Activated CD4-positive, alpha-beta memory T cell treated with anti-CD3 and anti-CD28 coated beads, Interleukin-2, amount 10 ng/mL, durations not matched to agents 7 days and 5 days (primary cell): ENCODE results near the gene STARD3. TPM values are rescaled to one million over a fixed set of nuclear protein-coding genes. Genes with fewer than 3 reads are reported as not detected.
"Not testable (repeated sequence)": the region's sequence is repeated elsewhere in the genome, so short reads cannot be mapped to it uniquely, and the experiment has no call there.

Experiments used
- CTCF ChIA-PET: fragments of 350-600 bp; sonication (Branson Sonifier 250); formaldehyde crosslinking; loops from one replicate; lab custom pipeline; 2021; ENCODE audit warnings: antibody characterized with exemption, inconsistent platforms; lab: Charles Lee
- POLR2A ChIA-PET: fragments of 350-600 bp; sonication (Branson Sonifier 250); formaldehyde crosslinking; loops from one replicate; lab custom pipeline; 2021; ENCODE audit warnings: antibody characterized with exemption; lab: Charles Lee
- DNase-seq: peaks from one replicate; pipeline ENCODE4 v3.0.0-alpha.2; 2020
- H3K27ac Mint-ChIP-seq: one replicate; pipeline ENCODE4 v1.8.0; 2021; ENCODE audit warnings: mild to moderate bottlenecking, mixed read lengths
- H3K27me3 Mint-ChIP-seq: one replicate; pipeline ENCODE4 v1.8.0; 2021; ENCODE audit warnings: mixed read lengths
- H3K36me3 Mint-ChIP-seq: one replicate; pipeline ENCODE4 v1.8.0; 2021; ENCODE audit warnings: low read depth, mixed read lengths
- H3K4me1 Mint-ChIP-seq: one replicate; pipeline ENCODE4 v1.8.0; 2021; ENCODE audit warnings: mixed read lengths
- H3K4me3 Mint-ChIP-seq: one replicate; pipeline ENCODE4 v1.8.0; 2021; ENCODE audit warnings: mild to moderate bottlenecking, mixed read lengths
- H3K9me3 Mint-ChIP-seq: one replicate; pipeline ENCODE4 v1.8.0; 2021; ENCODE audit warnings: mixed read lengths
- total RNA-seq, 2 experiments: library from RNA; stranded (reverse); gene quantifications; one replicate each; pipeline ENCODE4 v1.2.3, GENCODE V29; 2021

Gene STARD3
- total RNA-seq, 2 experiments from 2014 or later: 72.0 to 73.7 TPM

DNA sequence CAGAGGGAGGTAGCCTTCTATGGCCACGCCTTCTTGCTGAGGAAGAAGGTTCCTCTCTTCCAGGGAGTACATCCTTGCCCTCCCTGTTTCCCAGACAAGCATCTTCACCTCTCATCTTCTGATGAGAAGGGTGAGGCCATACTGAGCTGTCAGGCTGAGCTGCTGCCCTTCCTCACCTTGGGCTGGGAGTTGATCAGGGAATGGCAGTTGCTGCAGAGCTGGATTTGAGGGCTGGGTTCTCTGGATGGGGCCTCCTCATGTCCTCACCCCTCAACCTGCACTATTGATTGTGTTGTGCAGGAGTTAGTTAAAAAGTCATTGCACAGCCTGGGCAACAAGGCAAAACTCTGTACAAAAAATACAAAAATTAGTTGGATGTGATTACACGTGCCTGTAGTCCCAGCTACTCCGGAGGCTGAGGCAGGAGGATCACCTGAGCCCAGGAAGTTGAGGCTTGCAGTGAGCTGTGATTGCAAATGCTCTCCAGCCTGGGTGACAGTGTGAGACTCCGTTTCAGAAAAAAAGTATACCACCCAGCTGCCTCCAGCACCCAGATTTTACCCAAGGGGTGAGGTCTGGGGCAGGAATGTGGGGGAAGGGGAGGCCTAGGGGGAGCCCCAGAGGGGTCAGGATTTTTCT is 65.0 kb downstream of the STARD3 start:
- Mint-ChIP-seq H3K27me3 (peaks cover 44% of the 10 kb centered on the region), H3K27ac (no peak overlapping the region), H3K9me3 (no peaks in the 10 kb centered on the region), H3K4me1 (peaks cover 14% of the 10 kb centered on the region), H3K4me3 (no peak overlapping the region), H3K36me3 (peaks cover 2% of the 10 kb centered on the region)
- CTCF ChIA-PET: interaction anchor here (1.5 to 2.4 kb wide), 2 partner anchors 48 to 80 kb away, joined by 4 to 11 read pairs; no protein-coding TSS in a partner anchor
- DNase-seq: no peak
- POLR2A ChIA-PET: interaction anchor here (0.6 to 1.2 kb wide), 2 partner anchors 15 to 32 kb away, joined by 3 to 4 read pairs; partner anchors contain the start of gene PGAP3

DNA sequence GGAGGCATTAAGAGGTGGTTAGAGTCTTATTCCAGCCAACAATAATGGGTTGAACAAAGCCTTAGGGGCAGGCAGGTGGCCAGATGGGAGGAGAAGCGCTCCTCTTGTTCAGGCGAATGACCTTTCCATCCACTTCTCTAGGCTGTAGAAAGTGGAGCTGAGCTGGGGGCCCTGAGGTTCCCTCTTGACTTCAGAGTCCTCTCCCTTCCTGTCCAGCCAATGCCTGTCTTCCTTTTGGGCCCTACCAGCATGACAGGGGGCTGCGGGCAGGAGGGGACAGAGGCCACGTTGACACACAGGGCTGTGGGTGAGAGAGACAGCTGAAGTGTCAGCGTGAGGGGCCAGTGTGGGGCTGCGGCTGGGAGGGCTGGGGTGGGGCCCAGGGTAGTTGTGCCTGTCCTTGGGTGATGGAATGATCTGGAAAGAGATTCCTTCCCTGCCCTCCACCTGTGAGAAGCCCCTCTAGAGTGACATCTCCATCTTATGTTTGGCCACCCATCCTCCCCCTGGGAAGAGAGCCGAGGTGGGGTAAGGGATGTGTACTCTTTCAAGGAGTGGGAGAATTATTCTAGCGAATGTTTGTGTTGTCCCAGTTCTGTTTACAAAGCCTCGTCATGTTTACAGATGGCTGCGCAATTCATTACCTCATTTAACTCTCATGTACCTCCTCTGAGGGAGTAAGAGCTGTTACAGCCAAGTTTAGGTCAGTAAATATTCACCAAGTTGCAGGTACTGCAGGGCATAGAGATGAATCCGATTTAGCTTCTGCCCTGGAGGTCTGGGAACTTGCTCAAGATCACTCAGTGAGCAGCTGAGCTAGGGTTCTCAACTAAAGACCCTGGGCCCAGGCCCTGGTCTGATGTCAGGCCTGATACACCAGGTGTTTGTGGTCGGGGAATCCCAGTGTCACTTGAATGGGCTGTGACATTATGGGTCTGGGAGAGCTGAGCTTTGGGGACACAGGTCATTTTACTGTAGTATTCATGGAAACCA is 66.3 kb downstream of the STARD3 start:
- peaks cover 2% of the 10 kb centered on the region for H3K36me3 Mint-ChIP-seq
- H3K4me1 Mint-ChIP-seq: peaks cover 25% of the 10 kb centered on the region
- ChIA-PET CTCF (no interaction called here), POLR2A (interaction anchor here (0.6 to 1.2 kb wide), 4 partner anchors 15 to 242 kb away, joined by 3 to 4 read pairs (median 4); partner anchors contain the start of genes CDK12, MIEN1 and PGAP3)
- no peak overlapping the region for H3K27ac Mint-ChIP-seq
- H3K9me3 Mint-ChIP-seq: no peaks in the 10 kb centered on the region
- peaks cover 42% of the 10 kb centered on the region for H3K27me3 Mint-ChIP-seq
- no peak overlapping the region for H3K4me3 Mint-ChIP-seq
- DNase-seq: no peak

DNA sequence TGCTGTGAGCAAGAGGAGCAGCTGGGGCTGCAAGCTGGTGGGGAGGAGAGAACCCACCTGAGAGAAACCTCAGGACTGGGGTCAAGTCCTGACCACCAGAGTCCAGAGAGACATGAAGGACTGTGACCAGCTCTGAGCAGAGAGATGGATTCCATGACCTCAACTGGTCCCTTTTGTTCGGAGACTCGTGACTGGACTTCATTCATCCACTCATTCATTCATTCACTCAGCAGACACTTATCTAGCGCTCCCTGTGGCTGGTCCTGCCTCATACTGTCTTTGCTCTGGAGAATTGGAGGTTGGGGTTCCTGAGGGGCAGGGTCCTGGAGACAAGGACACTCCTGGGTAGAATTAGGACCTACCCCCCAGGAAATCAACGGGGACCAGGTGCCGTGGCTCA is 67.0 kb downstream of the STARD3 start:
- DNase-seq: no peak
- no peaks in the 10 kb centered on the region for H3K9me3 Mint-ChIP-seq
- no peak overlapping the region for H3K4me3 Mint-ChIP-seq
- H3K27me3 Mint-ChIP-seq: peaks cover 37% of the 10 kb centered on the region
- POLR2A ChIA-PET: interaction anchor here (0.6 to 0.9 kb wide), 3 partner anchors 16 to 243 kb away, joined by 3 to 4 read pairs (median 4); partner anchors contain the start of genes CDK12, MIEN1 and PGAP3
- peaks cover 2% of the 10 kb centered on the region for H3K36me3 Mint-ChIP-seq
- CTCF ChIA-PET: no interaction called here
- no peak overlapping the region for H3K27ac Mint-ChIP-seq
- H3K4me1 Mint-ChIP-seq: peaks cover 25% of the 10 kb centered on the region

DNA sequence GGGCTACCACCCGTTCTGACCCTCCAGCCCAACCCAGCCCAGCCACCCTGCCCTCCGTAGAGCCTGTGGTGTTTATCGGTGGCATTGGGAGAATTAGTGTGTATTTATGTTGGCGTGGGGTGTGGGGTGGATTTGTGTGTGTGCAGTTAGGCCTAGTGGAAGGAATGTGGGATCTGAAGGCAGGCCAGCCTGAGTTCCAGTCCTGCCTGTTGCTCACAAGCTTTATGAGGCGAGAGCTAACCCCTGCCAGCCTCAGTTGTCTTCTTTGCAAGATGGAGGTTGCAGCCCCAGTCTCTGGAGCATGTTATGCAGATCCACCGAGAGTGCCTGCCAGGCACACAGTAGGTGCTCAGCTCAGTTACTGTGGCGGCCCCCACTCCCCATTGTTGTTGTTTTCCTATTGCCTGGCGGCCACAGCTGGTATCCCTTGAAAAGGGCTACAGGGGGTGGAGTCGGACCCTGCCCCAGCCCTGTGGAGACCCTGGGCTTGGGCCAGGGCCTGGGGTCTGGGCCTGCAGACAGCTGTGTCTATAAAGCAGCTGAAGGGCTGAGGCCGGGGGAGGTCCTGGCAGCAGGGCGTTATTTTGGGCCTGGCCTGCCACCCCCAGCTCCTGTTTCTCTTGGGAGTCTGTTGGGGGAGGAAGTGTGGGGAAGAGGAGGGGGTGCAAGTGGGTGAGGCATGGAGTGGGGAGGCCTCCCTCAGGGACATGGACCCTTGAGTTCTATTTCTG is 68.0 kb downstream of the STARD3 start:
- ChIA-PET CTCF (interaction anchor here (0.9 kb wide), 1 partner anchor 36 kb away, joined by 3 read pairs; no protein-coding TSS in a partner anchor), POLR2A (interaction anchor here (1.0 kb wide), 1 partner anchor 275 kb away, joined by 3 read pairs; the partner anchor contains the start of gene PSMD3)

DNA sequence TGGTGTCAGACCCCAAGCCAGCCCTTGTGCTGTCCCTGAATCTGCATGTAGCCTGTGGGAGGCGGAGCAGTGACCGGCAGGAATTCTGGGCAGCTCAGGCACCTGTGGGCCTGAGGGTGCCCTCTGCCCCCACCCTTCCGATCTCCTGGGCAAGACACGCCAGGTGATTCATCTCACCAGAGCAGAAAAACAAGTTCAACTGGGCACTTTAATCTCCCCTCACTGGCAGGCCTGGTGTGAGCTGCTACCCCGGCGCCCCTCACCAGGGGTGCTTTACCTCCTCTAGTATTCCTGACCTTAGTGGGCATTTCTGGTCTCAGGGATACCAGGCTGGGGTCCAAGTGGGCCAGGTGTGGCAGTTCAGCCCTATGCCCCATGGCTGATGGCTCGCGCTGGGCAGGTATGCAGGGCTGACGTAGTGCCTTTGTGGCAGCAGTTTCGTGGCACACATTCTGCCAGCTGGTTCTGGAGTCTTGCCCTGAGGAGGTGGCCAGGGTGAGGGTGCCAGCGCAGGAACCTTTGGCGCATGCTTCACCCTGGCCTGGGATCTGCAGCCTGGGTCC is 68.9 kb downstream of the STARD3 start:
- CTCF ChIA-PET: interaction anchor here (0.6 to 1.1 kb wide), 2 partner anchors 35 to 757 kb away, joined by 3 to 4 read pairs; no protein-coding TSS in a partner anchor
- POLR2A ChIA-PET: interaction anchor here (1.0 to 1.4 kb wide), 3 partner anchors 23 to 275 kb away, joined by 3 to 5 read pairs (median 3); partner anchors contain the start of gene PSMD3
- DNase-seq: no peak

More for the DNA sequence above, 68.0 kb downstream of the STARD3 start:
- Mint-ChIP-seq H3K36me3 (no peaks in the 10 kb centered on the region), H3K27ac (no peak overlapping the region), H3K4me1 (peaks cover 26% of the 10 kb centered on the region), H3K27me3 (peaks cover 27% of the 10 kb centered on the region), H3K9me3 (no peaks in the 10 kb centered on the region), H3K4me3 (no peak overlapping the region)
- no peak for DNase-seq

DNA sequence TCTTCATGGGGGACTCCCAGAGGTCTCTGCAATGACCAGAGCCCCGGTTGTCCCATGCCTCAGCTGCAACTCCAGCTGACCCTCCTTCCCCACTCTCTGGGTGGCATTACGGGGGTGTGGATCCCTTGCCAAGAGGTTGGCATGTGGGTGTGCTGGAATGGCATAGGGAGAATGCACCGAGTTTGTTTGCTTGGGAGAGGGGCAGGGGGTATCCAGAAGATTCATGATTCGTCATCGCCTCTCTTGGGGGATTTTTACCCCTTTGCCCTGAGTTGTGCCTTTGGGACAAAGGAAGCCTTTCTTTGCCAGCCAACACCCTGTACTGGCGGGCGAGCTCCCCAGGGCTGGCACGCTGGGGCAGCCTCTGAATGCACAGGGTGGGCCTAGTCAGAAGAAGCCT is 69.4 kb downstream of the STARD3 start:
- Mint-ChIP-seq H3K4me3 (no peak overlapping the region), H3K27me3 (peaks cover 16% of the 10 kb centered on the region), H3K4me1 (peaks cover 23% of the 10 kb centered on the region), H3K27ac (no peak overlapping the region), H3K9me3 (no peaks in the 10 kb centered on the region), H3K36me3 (no peaks in the 10 kb centered on the region)
- no peak for DNase-seq
- POLR2A ChIA-PET: interaction anchor here (1.1 to 1.4 kb wide), 2 partner anchors 23 kb away, joined by 3 to 5 read pairs; no protein-coding TSS in a partner anchor
- CTCF ChIA-PET: interaction anchor here (0.6 to 1.1 kb wide), 2 partner anchors 36 to 757 kb away, joined by 3 to 4 read pairs; no protein-coding TSS in a partner anchor

More for the DNA sequence above, 68.9 kb downstream of the STARD3 start:
- H3K36me3 Mint-ChIP-seq: no peaks in the 10 kb centered on the region
- no peak overlapping the region for H3K27ac Mint-ChIP-seq
- peaks cover 21% of the 10 kb centered on the region for H3K27me3 Mint-ChIP-seq
- H3K9me3 Mint-ChIP-seq: no peaks in the 10 kb centered on the region
- peaks cover 25% of the 10 kb centered on the region for H3K4me1 Mint-ChIP-seq
- no peak overlapping the region for H3K4me3 Mint-ChIP-seq

DNA sequence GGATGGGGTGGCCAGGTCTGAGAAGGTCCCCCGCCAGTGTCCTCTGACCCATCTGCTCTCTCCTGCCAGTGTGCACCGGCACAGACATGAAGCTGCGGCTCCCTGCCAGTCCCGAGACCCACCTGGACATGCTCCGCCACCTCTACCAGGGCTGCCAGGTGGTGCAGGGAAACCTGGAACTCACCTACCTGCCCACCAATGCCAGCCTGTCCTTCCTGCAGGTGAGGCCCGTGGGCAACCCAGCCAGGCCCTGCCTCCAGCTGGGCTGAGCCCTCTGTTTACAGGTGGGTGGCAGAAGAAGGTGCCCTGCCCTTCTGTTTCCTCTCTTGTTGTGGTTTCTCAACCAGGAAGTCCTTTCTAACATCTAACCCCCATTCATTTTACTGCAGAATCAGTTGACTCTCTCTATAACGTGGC is 70.0 kb downstream of the STARD3 start:
- Mint-ChIP-seq H3K4me3 (no peak overlapping the region), H3K27ac (peak overlapping the region; percentile 63), H3K4me1 (peaks cover 22% of the 10 kb centered on the region), H3K27me3 (peaks cover 11% of the 10 kb centered on the region), H3K36me3 (no peaks in the 10 kb centered on the region), H3K9me3 (no peaks in the 10 kb centered on the region)
- ChIA-PET POLR2A (interaction anchor here (1.1 to 1.4 kb wide), 2 partner anchors 22 to 23 kb away, joined by 3 to 5 read pairs; no protein-coding TSS in a partner anchor), CTCF (interaction anchor here (0.6 to 0.7 kb wide), 2 partner anchors 11 to 79 kb away, joined by 3 read pairs; no protein-coding TSS in a partner anchor)
- DNase-seq: no peak

DNA sequence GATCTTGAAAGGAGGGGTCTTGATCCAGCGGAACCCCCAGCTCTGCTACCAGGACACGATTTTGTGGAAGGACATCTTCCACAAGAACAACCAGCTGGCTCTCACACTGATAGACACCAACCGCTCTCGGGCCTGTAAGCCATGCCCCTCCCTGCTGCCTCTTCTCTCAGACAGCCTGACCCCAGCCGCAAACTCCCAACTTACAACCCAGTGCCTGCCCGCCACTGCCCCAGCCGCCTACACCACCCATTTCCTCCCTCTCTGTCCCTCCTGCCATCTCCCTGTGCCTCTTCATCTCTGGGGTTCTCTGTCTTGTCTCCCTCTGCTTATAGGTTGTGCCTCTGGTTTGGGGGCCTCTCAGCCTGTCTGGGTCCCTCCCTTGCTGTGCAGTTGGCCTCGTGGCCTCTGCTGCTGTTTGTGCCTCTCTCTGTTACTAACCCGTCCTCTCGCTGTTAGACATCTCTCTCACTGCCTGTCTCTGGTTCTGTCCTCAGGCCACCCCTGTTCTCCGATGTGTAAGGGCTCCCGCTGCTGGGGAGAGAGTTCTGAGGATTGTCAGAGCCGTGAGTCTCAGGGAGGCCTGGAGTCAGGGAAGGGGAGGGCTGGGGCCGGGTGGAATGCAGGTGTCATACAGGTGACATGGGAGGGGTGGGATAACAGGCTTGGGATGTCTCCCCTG is 72.5 kb downstream of the STARD3 start:
- ChIA-PET POLR2A (interaction anchor here (1.2 to 1.9 kb wide), 3 partner anchors 20 to 22 kb away, joined by 3 to 7 read pairs (median 5); partner anchors contain the start of genes MIEN1 and PGAP3), CTCF (interaction anchor here (1.1 kb wide), 1 partner anchor 56 kb away, joined by 4 read pairs; no protein-coding TSS in a partner anchor)
- Mint-ChIP-seq H3K27ac (no peak overlapping the region), H3K27me3 (peaks cover 2% of the 10 kb centered on the region), H3K9me3 (no peaks in the 10 kb centered on the region), H3K4me3 (no peak overlapping the region), H3K36me3 (no peaks in the 10 kb centered on the region), H3K4me1 (peaks cover 20% of the 10 kb centered on the region)
- DNase-seq: no peak

DNA sequence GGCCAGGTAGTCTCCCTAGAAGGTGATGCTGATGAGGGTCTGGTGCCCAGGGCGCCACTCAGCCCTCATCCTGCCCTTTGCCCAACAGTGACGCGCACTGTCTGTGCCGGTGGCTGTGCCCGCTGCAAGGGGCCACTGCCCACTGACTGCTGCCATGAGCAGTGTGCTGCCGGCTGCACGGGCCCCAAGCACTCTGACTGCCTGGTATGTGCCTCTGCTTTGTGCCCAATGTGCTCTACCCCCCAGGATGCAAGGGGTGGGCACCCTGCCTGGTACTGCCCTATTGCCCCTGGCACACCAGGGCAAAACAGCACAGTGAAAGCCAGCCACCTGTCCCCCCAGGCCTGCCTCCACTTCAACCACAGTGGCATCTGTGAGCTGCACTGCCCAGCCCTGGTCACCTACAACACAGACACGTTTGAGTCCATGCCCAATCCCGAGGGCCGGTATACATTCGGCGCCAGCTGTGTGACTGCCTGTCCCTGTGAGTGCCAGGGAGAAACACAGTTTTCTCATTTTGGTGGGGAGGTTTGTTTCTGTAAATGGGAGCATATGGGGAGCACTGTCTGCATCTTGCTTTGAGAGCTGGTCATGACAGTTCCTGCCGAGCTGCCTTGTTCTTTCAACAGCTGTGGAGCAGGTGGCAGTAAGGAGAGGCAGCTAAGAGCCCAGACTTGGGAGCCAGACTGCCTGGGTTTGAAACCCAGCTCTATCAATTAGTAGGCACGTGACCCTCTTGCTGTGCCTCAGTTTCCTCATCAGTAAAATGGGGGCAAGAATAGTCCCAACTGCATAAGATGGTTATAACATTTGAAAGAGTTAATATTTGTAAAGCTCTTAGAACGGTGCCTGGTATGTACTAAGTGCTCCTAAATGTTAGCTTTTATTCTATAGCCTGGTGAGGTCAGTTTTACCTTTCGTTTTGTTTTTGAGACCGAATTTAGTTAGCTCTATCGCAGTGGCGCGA is 73.3 kb downstream of the STARD3 start:
- ChIA-PET POLR2A (interaction anchor here (1.9 kb wide), 1 partner anchor 19 kb away, joined by 7 read pairs; no protein-coding TSS in a partner anchor), CTCF (interaction anchor here (0.5 to 1.3 kb wide), 4 partner anchors 13 to 39 kb away, joined by 3 to 5 read pairs (median 3); partner anchors contain the start of gene MIEN1)
- Mint-ChIP-seq H3K27me3 (peaks cover 2% of the 10 kb centered on the region), H3K4me3 (no peak overlapping the region), H3K27ac (no peak overlapping the region), H3K36me3 (no peaks in the 10 kb centered on the region), H3K4me1 (peaks cover 20% of the 10 kb centered on the region), H3K9me3 (no peaks in the 10 kb centered on the region)
- DNase-seq: no peak

DNA sequence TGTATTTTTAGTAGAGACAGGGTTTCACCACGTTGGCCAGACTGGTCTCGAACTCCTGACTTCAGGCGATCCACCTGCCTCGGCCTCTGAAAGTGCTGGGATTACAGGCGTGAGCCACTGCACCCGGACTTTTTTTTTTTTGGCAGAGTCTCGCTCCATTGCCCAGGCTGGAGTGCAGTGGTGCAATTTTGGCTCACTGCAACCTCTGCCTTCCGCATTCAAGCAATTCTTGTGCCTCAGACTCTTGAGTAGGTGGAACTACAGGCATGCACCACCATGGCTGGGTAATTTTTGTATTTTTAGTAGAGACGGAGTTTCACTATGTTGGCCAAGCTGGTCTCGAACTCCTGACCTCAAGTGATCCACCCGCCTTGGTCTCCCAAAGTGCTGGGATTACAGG is 74.1 kb downstream of the STARD3 start:
- POLR2A ChIA-PET: interaction anchor here (1.9 kb wide), 1 partner anchor 19 kb away, joined by 7 read pairs; no protein-coding TSS in a partner anchor
- peaks cover 20% of the 10 kb centered on the region for H3K4me1 Mint-ChIP-seq
- H3K27me3 Mint-ChIP-seq: not testable (repeated sequence)

More for the DNA sequence above, 74.1 kb downstream of the STARD3 start:
- H3K9me3 Mint-ChIP-seq, DNase-seq, H3K36me3 Mint-ChIP-seq, H3K4me3 Mint-ChIP-seq, H3K27ac Mint-ChIP-seq: not testable (repeated sequence)
- CTCF ChIA-PET: interaction anchor here (0.5 to 1.3 kb wide), 4 partner anchors 14 to 39 kb away, joined by 3 to 5 read pairs (median 3); partner anchors contain the start of gene MIEN1
